Measurements from ENCODE around the gene C1QA.

GRCh38 chr1:22615886-22616285 is 20.5 kb upstream of the C1QA start:
- TF ChIP-seq CTCF (IDR thresholded peaks at IDR 0.05), result no peak
- no peak for TF ChIP-seq POLR2A (IDR thresholded peaks at IDR 0.05)
